MCF 10A (cell line): ENCODE data around the gene NEK1. TPM values are rescaled to one million over a fixed set of nuclear protein-coding genes. Genes with fewer than 3 reads are reported as not detected.
"Not testable (repeated sequence)": the region's sequence is repeated elsewhere in the genome, so short reads cannot be mapped to it uniquely, and the experiment has no call there.

ENCODE experiments used
- BruUV-seq: library from RNA; stranded (reverse); fragments of 400-500 nt; replicated peaks from 2 replicates; lab custom pipeline; 2021; lab: Mats Ljungman, UMichigan
- CTCF ChIA-PET: fragments of 300-600 bp; sonication (Branson Sonifier 250); formaldehyde crosslinking; extraction: SDS; loops from one replicate; lab custom pipeline; 2021; ENCODE audit warnings: antibody characterized with exemption, inconsistent platforms; lab: Yijun Ruan, JAX
- POLR2A ChIA-PET: fragments of 300-600, 350-650 bp; sonication (Branson Sonifier 250); formaldehyde crosslinking; extraction: SDS; loops from one replicate; lab custom pipeline; 2020; ENCODE audit warnings: antibody characterized with exemption, inconsistent platforms; lab: Yijun Ruan, JAX
- DNase-seq: peaks from one replicate; pipeline ENCODE4 v3.0.0-alpha.2; 2018; ENCODE audit not compliant: unreplicated experiment
- H3K27ac Mint-ChIP-seq: one replicate; pipeline ENCODE4 v1.8.0; 2022; ENCODE audit warnings: mild to moderate bottlenecking, low read depth, mixed read lengths; ENCODE audit not compliant: unreplicated experiment
- H3K27me3 Mint-ChIP-seq: one replicate; pipeline ENCODE4 v1.8.0; 2022; ENCODE audit warnings: mixed read lengths; ENCODE audit not compliant: insufficient read depth, unreplicated experiment
- H3K36me3 Mint-ChIP-seq: one replicate; pipeline ENCODE4 v1.8.0; 2022; ENCODE audit warnings: mild to moderate bottlenecking, moderate library complexity, mixed read lengths; ENCODE audit not compliant: insufficient read depth, unreplicated experiment
- H3K4me1 Mint-ChIP-seq: one replicate; pipeline ENCODE4 v1.8.0; 2022; ENCODE audit warnings: mixed read lengths; ENCODE audit not compliant: insufficient read depth, unreplicated experiment
- H3K4me3 Mint-ChIP-seq: one replicate; pipeline ENCODE4 v1.8.0; 2022; ENCODE audit warnings: mild to moderate bottlenecking, moderate library complexity, mixed read lengths; ENCODE audit not compliant: unreplicated experiment
- H3K9me3 Mint-ChIP-seq: one replicate; pipeline ENCODE4 v1.8.0; 2022; ENCODE audit warnings: mixed read lengths; ENCODE audit not compliant: unreplicated experiment
- CTCF ChIP-seq: fragments of 200-600 bp; IDR thresholded peaks from one replicate; pipeline ENCODE4 v1.8.0; 2022; ENCODE audit warnings: antibody characterized with exemption, mild to moderate bottlenecking; ENCODE audit not compliant: unreplicated experiment
- intact Hi-C: fragments of 100-400 bp; cut with micrococcal nuclease; formaldehyde crosslinking; loops from 2 replicates; pipeline ENCODE4 v1.14.1; 2022
- total RNA-seq: library from RNA; stranded (reverse); gene quantifications from 2 replicates; pipeline ENCODE4 v1.2.3, GENCODE V29; 2022

Gene NEK1
- total RNA-seq, 1 experiment from 2014 or later, result 15.5 TPM

- no peak for DNase-seq
- POLR2A ChIA-PET, result no interaction called here
- H3K4me1 Mint-ChIP-seq, result no peaks in the 10 kb centered on the region
- H3K4me3 Mint-ChIP-seq, result no peak overlapping the region
- intact Hi-C loops, result no loop called here
- no TSS peak for BruUV-seq
- no peaks in the 10 kb centered on the region for H3K9me3 Mint-ChIP-seq
- TF ChIP-seq CTCF, result no peak
- no peak overlapping the region for H3K27ac Mint-ChIP-seq
- peaks cover 11% of the 10 kb centered on the region for H3K36me3 Mint-ChIP-seq
- no peaks in the 10 kb centered on the region for H3K27me3 Mint-ChIP-seq
- CTCF ChIA-PET, result interaction anchor here (1.3 to 1.4 kb wide), 2 partner anchors 14 to 462 kb away, joined by 4 to 6 read pairs; no protein-coding TSS in a partner anchor
These were observed 127.9 kb downstream of the NEK1 start for GRCh38 chr4:169484485-169484884.

GRCh38 chr4:169464080-169464479 lies 148.3 kb downstream of the NEK1 start:
- Mint-ChIP-seq H3K36me3 (peaks cover 7% of the 10 kb centered on the region), H3K9me3 (peaks cover 7% of the 10 kb centered on the region), H3K4me3 (no peak overlapping the region), H3K27me3 (no peaks in the 10 kb centered on the region), H3K4me1 (no peaks in the 10 kb centered on the region), H3K27ac (no peak overlapping the region)
- no peak for DNase-seq
- no TSS peak for BruUV-seq
- intact Hi-C loops, result no loop called here
- TF ChIP-seq CTCF, result no peak
- POLR2A ChIA-PET, result no interaction called here
- CTCF ChIA-PET, result interaction anchor here (0.7 to 2.2 kb wide), 3 partner anchors 191 to 439 kb away, joined by 3 to 5 read pairs (median 3); no protein-coding TSS in a partner anchor

- CTCF ChIA-PET, result interaction anchor here (0.6 kb wide), 1 partner anchor 520 kb away, joined by 3 read pairs; no protein-coding TSS in a partner anchor
- POLR2A ChIA-PET, result no interaction called here
- DNase-seq, result no peak
- H3K4me3 Mint-ChIP-seq, result no peak overlapping the region
- H3K9me3 Mint-ChIP-seq, result no peaks in the 10 kb centered on the region
- TF ChIP-seq CTCF, result no peak
- H3K27me3 Mint-ChIP-seq, result no peaks in the 10 kb centered on the region
- H3K36me3 Mint-ChIP-seq, result no peaks in the 10 kb centered on the region
- no TSS peak for BruUV-seq
- H3K4me1 Mint-ChIP-seq, result no peaks in the 10 kb centered on the region
- intact Hi-C loops, result no loop called here
- no peak overlapping the region for H3K27ac Mint-ChIP-seq
These were observed 152.3 kb downstream of the NEK1 start for GRCh38 chr4:169460081-169460480.

GRCh38 chr4:169458575-169458974 lies 153.8 kb downstream of the NEK1 start:
- BruUV-seq, result no TSS peak
- Mint-ChIP-seq H3K4me1 (no peaks in the 10 kb centered on the region), H3K27me3 (no peaks in the 10 kb centered on the region), H3K4me3 (no peak overlapping the region), H3K9me3 (no peaks in the 10 kb centered on the region), H3K36me3 (no peaks in the 10 kb centered on the region), H3K27ac (no peak overlapping the region)
- DNase-seq, result no peak
- ChIA-PET CTCF (no interaction called here), POLR2A (no interaction called here)
- intact Hi-C loops, result no loop called here
- TF ChIP-seq CTCF, result no peak

- H3K27ac Mint-ChIP-seq, intact Hi-C loops, H3K36me3 Mint-ChIP-seq, H3K9me3 Mint-ChIP-seq, BruUV-seq, DNase-seq, H3K4me3 Mint-ChIP-seq, POLR2A ChIA-PET, H3K4me1 Mint-ChIP-seq, H3K27me3 Mint-ChIP-seq: not testable (repeated sequence)
- CTCF ChIA-PET, result interaction anchor here (0.6 kb wide), 1 partner anchor 1474 kb away, joined by 3 read pairs; no protein-coding TSS in a partner anchor
These were observed 159.7 kb downstream of the NEK1 start for GRCh38 chr4:169452644-169453043.

GRCh38 chr4:169448935-169449334 lies 163.4 kb downstream of the NEK1 start:
- CTCF ChIA-PET, result interaction anchor here (0.7 kb wide), 1 partner anchor 61 kb away, joined by 3 read pairs; no protein-coding TSS in a partner anchor
- intact Hi-C loops, H3K27ac Mint-ChIP-seq, POLR2A ChIA-PET, DNase-seq, H3K4me1 Mint-ChIP-seq, H3K4me3 Mint-ChIP-seq, BruUV-seq, H3K27me3 Mint-ChIP-seq, H3K36me3 Mint-ChIP-seq: not testable (repeated sequence)
- H3K9me3 Mint-ChIP-seq, result peaks cover 11% of the 10 kb centered on the region
